Omental fat pad (tissue), 4 donors: ENCODE results near the gene RMI1. TPM values are rescaled to one million over a fixed set of nuclear protein-coding genes. Genes with fewer than 3 reads are reported as not detected.
"Not testable (repeated sequence)": the region's sequence is repeated elsewhere in the genome, so short reads cannot be mapped to it uniquely, and the experiment has no call there.

Experiments
- ATAC-seq: fragments of 150-250 bp; one replicate; pipeline ENCODE4 v1.9.1; 2016; ENCODE audit warnings: mild to moderate bottlenecking, moderate library complexity; ENCODE audit not compliant: low FRiP score
- DNase-seq: peaks from one replicate; pipeline ENCODE4 v3.0.0-alpha.2; 2019; ENCODE audit warnings: low spot score
- CTCF ChIP-seq, 3 donors: fragments of 450-650 bp; IDR thresholded peaks; one replicate each; pipeline ENCODE4 v1.5.1; 2016 to 2017; ENCODE audit warnings: antibody characterized with exemption in 3 of 3, mild to moderate bottlenecking in 3 of 3, moderate library complexity in 2 of 3
- total RNA-seq, 4 donors: library from RNA; depleted of rRNA; stranded (reverse); fragments of >200 nt; gene quantifications; one replicate each; pipeline ENCODE4 v1.1.0, GENCODE V29; 2016

The RMI1 gene
- total RNA-seq, 4 donors from 2014 or later: 2.0 to 8.0 (median 2.3) TPM

GRCh38 chr9:83935276-83935935 lies 45.2 kb upstream of the RMI1 start:
- ATAC-seq: no peak
- TF ChIP-seq CTCF (IDR thresholded peaks at IDR 0.05): no peak
- no peak for DNase-seq

- DNase-seq: no peak
- no peak for ATAC-seq
- no peak for TF ChIP-seq CTCF (IDR thresholded peaks at IDR 0.05)
Measured at GRCh38 chr9:83936523-83936922, 44.1 kb upstream of the RMI1 start.

GRCh38 chr9:83937861-83938455 lies 42.6 kb upstream of the RMI1 start:
- no peak for DNase-seq
- TF ChIP-seq CTCF (IDR thresholded peaks at IDR 0.05): peak in 1 of 3 donors; percentile 28
- peak; percentile 60 for ATAC-seq

- no peak for DNase-seq
- ATAC-seq: no peak
- TF ChIP-seq CTCF (IDR thresholded peaks at IDR 0.05): no peak
Measured at GRCh38 chr9:83940590-83941303, 39.9 kb upstream of the RMI1 start.

GRCh38 chr9:83948096-83948495 lies 32.5 kb upstream of the RMI1 start:
- ATAC-seq, DNase-seq: not testable (repeated sequence)

GRCh38 chr9:83956086-83956435 lies 24.5 kb upstream of the RMI1 start:
- no peak for TF ChIP-seq CTCF (IDR thresholded peaks at IDR 0.05)
- peak; percentile 20 for ATAC-seq
- DNase-seq: no peak

GRCh38 chr9:83956436-83957247 lies 24.0 kb upstream of the RMI1 start:
- DNase-seq (peak; percentile 38), ATAC-seq (peak; percentile 90)
- TF ChIP-seq CTCF (IDR thresholded peaks at IDR 0.05): no peak
